ENCODE measurements around the gene WWC2.

- TF ChIP-seq CTCF (IDR thresholded peaks at IDR 0.05 in 2 of 3, conservative IDR thresholded peaks at IDR 0.05 in 1 of 3; ENCODE audit: borderline replicate concordance in 1 of 3, insufficient read depth in 1 of 3, low read depth in 2 of 3, low read length in 2 of 3) (no peak), POLR2AphosphoS5 (IDR thresholded peaks at IDR 0.05; ENCODE audit: low read depth, low read length) (no peak), CEBPB (IDR thresholded peaks at IDR 0.05; ENCODE audit: low read depth) (no peak), ZFX (IDR thresholded peaks at IDR 0.05) (no peak), EZH2 (IDR thresholded peaks at IDR 0.05) (no peak)
Observed at GRCh38 chr4:183080372-183081115, 18.5 kb upstream of the WWC2 start.
